ENCODE data around the gene ACSL3. TPM values are rescaled to one million over a fixed set of nuclear protein-coding genes. Genes with fewer than 3 reads are reported as not detected.

Gene ACSL3
- total RNA-seq, 1 donor from 2014 or later: 41.2 TPM

DNA sequence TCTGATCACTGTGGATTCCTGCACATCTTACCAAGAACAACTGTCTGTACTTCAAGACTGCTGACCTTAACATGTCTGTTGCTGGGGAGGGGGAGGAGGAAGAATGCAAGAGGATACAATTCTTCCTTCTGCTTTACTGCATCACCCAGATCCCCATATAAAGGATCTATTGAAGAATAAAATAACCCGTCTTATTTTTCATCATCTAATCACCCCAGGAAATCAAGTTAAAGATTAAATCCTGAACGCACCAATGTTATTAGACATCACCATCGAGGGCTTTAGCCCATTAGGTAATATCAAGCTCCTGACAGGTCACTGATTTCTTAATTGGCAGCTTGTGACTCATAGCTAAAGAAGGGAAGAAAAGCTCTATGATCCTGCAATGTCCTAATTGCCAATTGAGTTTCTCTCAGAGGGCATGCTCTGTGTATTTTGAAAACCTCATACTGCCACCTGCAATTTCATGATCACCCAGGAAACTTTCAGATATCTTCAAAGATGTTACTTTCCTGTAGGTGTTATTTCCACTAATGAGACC, 115.8 kb downstream of the ACSL3 start:
- TF ChIP-seq, protein P1, sequence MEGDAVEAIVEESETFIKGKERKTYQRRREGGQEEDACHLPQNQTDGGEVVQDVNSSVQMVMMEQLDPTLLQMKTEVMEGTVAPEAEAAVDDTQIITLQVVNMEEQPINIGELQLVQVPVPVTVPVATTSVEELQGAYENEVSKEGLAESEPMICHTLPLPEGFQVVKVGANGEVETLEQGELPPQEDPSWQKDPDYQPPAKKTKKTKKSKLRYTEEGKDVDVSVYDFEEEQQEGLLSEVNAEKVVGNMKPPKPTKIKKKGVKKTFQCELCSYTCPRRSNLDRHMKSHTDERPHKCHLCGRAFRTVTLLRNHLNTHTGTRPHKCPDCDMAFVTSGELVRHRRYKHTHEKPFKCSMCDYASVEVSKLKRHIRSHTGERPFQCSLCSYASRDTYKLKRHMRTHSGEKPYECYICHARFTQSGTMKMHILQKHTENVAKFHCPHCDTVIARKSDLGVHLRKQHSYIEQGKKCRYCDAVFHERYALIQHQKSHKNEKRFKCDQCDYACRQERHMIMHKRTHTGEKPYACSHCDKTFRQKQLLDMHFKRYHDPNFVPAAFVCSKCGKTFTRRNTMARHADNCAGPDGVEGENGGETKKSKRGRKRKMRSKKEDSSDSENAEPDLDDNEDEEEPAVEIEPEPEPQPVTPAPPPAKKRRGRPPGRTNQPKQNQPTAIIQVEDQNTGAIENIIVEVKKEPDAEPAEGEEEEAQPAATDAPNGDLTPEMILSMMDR (IDR thresholded peaks at IDR 0.05): no peak
- ATAC-seq (ENCODE audit: low read depth) (no peak), DNase-seq (no peak)
- Mint-ChIP-seq H3K4me1 (no peaks in the 10 kb centered on the region), H3K4me3 (no peak overlapping the region), H3K9me3 (no peaks in the 10 kb centered on the region), H3K27me3 (peaks cover 21% of the 10 kb centered on the region), H3K27ac (no peak overlapping the region), H3K36me3 (ENCODE audit: low read depth) (no peaks in the 10 kb centered on the region)
- CTCF ChIA-PET: no interaction called here
- POLR2A ChIA-PET: no interaction called here
- intact Hi-C loops (cut with micrococcal nuclease): no loop called here

DNA sequence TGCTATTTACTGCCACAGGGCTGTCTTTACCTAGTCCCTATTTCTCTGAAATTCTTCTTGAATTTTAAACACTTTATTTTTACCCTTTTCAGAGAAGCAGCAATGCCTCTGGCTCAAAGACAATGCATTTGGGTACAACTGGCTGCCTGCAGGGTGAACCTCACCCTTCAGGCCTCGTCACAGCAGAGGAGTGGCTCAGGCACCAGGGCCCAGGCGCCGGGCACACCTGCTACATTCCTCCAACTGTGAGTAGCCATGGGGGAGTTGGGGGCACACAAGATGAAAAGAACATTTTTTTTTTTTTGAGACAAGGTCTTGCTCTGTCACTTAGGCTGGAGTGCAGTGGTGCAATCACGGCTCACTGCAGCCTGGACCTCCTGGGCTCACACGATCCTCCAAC, 116.3 kb downstream of the ACSL3 start:
- H3K4me3 Mint-ChIP-seq: no peak overlapping the region
- ChIA-PET POLR2A (no interaction called here), CTCF (no interaction called here)
- no peaks in the 10 kb centered on the region for H3K36me3 Mint-ChIP-seq (ENCODE audit: low read depth)
- H3K27ac Mint-ChIP-seq: no peak overlapping the region
- DNase-seq (no peak), ATAC-seq (ENCODE audit: low read depth) (no peak)
- no peaks in the 10 kb centered on the region for H3K9me3 Mint-ChIP-seq
- H3K27me3 Mint-ChIP-seq: peaks cover 22% of the 10 kb centered on the region
- H3K4me1 Mint-ChIP-seq: no peaks in the 10 kb centered on the region
- intact Hi-C loops (cut with micrococcal nuclease): no loop called here
- TF ChIP-seq, protein P1 (IDR thresholded peaks at IDR 0.05): no peak

DNA sequence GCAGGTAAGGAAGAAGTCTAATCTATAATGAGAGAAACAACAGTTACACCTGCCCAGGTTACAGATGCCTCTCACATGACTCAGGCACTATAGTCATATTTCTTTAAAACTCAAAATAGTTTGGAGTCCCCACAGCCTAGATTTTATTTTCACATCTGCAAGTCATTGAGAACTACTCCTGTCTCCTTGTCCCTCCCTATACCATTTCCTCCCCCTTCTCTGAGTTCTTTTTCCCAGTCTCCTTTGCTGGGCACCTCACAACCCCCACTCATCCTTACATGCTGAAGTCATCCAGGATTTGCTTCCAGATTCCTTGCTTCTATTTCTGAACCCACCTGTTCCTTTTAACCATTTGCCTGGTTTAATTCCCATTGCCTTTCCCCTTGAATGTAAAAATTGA, 118.0 kb downstream of the ACSL3 start:
- ChIA-PET CTCF (no interaction called here), POLR2A (no interaction called here)
- ATAC-seq (ENCODE audit: low read depth) (no peak), DNase-seq (no peak)
- Mint-ChIP-seq H3K9me3 (no peaks in the 10 kb centered on the region), H3K4me3 (no peak overlapping the region), H3K4me1 (no peaks in the 10 kb centered on the region), H3K36me3 (ENCODE audit: low read depth) (no peaks in the 10 kb centered on the region), H3K27me3 (peaks cover 22% of the 10 kb centered on the region), H3K27ac (no peak overlapping the region)
- intact Hi-C loops (cut with micrococcal nuclease): no loop called here
- TF ChIP-seq, protein P1 (IDR thresholded peaks at IDR 0.05): no peak

DNA sequence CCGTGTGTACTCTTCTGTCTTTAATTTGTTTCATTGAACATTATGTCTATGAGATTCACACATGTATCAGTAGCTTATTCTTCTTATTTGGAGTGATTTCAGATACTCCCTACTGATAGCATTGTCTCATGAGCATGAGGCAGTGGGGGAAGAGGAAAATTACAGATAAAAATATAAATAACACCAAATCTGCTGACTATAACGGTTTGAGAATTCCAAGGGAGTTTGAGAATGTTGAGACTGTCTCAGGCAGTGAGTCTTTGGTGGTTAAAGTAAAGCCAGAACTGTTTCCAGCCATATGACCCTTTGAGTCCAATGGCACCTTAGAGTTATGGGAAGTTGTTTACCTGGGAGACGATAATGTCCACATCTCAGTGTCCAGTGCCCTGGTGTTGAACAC, 118.6 kb downstream of the ACSL3 start:
- POLR2A ChIA-PET: no interaction called here
- Mint-ChIP-seq H3K4me3 (no peak overlapping the region), H3K27me3 (peaks cover 22% of the 10 kb centered on the region), H3K9me3 (no peaks in the 10 kb centered on the region), H3K4me1 (no peaks in the 10 kb centered on the region), H3K36me3 (ENCODE audit: low read depth) (no peaks in the 10 kb centered on the region), H3K27ac (no peak overlapping the region)
- CTCF ChIA-PET: no interaction called here
- intact Hi-C loops (cut with micrococcal nuclease): no loop called here
- ATAC-seq (ENCODE audit: low read depth) (no peak), DNase-seq (no peak)
- TF ChIP-seq, protein P1 (IDR thresholded peaks at IDR 0.05): no peak

DNA sequence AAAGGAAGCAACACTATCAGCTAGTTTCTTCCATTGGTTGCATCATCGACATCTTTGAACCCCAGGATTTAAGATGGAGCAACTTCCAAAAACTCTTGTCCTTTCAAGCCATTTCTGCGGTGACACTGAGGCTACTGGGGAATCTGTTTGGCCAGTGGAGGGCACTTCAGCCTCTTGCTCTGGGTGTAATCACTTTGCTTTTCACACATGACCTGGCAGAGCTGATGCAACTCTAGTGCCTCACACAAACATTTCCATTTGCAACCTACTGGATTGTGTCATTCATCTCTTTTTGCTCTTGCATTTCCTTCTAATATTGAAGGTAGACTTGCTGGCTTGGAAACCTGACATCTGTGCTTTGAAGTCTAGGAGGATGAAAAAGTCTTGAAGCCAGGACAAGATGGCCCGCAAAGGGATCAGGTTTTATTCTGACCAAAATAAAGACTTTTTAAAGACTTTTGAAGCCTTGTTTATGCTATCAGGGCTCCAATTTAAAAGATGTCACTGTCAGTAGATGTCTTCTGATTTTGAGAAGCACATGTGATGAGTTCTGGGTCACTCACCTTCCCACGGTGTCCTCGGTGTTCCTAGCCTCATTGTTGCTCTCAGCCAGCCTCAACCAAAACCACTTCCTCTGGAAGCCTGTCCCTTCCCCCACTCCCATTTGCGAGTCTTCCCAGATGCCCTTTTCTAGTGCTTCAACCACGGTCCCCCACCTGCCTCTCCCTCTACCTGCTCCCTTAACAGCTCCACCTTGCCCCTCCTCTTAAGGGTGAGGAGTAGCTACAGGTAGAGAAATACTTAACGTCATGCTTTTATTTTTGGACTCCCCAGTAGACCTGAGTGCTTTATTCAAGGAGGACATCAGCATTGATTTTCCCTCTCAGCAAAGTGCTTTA, 121.4 kb downstream of the ACSL3 start:
- intact Hi-C loops (cut with micrococcal nuclease): no loop called here
- no peak overlapping the region for H3K27ac Mint-ChIP-seq
- no peak overlapping the region for H3K4me3 Mint-ChIP-seq
- no peaks in the 10 kb centered on the region for H3K4me1 Mint-ChIP-seq
- ChIA-PET POLR2A (no interaction called here), CTCF (no interaction called here)
- ATAC-seq (ENCODE audit: low read depth): no peak
- TF ChIP-seq, protein P1 (IDR thresholded peaks at IDR 0.05): no peak
- no peaks in the 10 kb centered on the region for H3K36me3 Mint-ChIP-seq (ENCODE audit: low read depth)
- peaks cover 6% of the 10 kb centered on the region for H3K9me3 Mint-ChIP-seq
- no peak for DNase-seq
- H3K27me3 Mint-ChIP-seq: peaks cover 20% of the 10 kb centered on the region
